ENCODE data around the gene LHX4. TPM values are rescaled to one million over a fixed set of nuclear protein-coding genes. Genes with fewer than 3 reads are reported as not detected.

LHX4 gene
- total and polyA plus RNA-seq, 2 of the 4 experiments (the other 2 are of a cell fraction), result 0.05 to 0.18 TPM

- no peak overlapping the region for H3K9ac ChIP-seq (ENCODE audit: low read depth, low read length)
- no peak overlapping the region for H3K27ac ChIP-seq (ENCODE audit: insufficient read depth, low read length)
- H2AK5ac ChIP-seq (ENCODE audit: low read depth, low read length), result no peak overlapping the region
- no peak overlapping the region for H2BK15ac ChIP-seq (ENCODE audit: low read depth, low read length)
- no peak overlapping the region for H3K14ac ChIP-seq (replicated peaks; ENCODE audit: low read depth, low read length)
- H2BK20ac ChIP-seq (ENCODE audit: low read depth, low read length), result no peak overlapping the region
- in situ Hi-C loops (cut with MboI; ENCODE audit: low sequenced_read_pairs), result no loop called here
- H3K18ac ChIP-seq (ENCODE audit: low read depth, low read length), result no peak overlapping the region
- H3K79me1 ChIP-seq (ENCODE audit: low read depth in 1 of 2, low read length in 2 of 2), result no peaks in the 10 kb centered on the region
- no peak overlapping the region for H4K91ac ChIP-seq (ENCODE audit: insufficient read depth, low read depth, low read length)
- H3K9me3 ChIP-seq (ENCODE audit: control insufficient read depth, insufficient read depth, low read length), result peaks cover 9% of the 10 kb centered on the region
- no peak for ATAC-seq (ENCODE audit: low read depth)
- BruUV-seq (replicated peaks), result no TSS peak
- ChIA-PET CTCF (no interaction called here), POLR2A (ENCODE audit: unreplicated experiment) (no interaction called here)
- H3K4me2 ChIP-seq (ENCODE audit: low read depth, low read length), result no peak overlapping the region
- no peak overlapping the region for H4K8ac ChIP-seq (ENCODE audit: low read depth in 2 of 2, low read length in 2 of 2)
- dilution Hi-C loops (cut with HindIII; ENCODE audit: low sequenced_read_pairs, unreplicated experiment), result no loop called here
- H2BK5ac ChIP-seq (ENCODE audit: low read depth, low read length, poor library complexity, severe bottlenecking), result no peak overlapping the region
- H3K36me3 ChIP-seq (ENCODE audit: control insufficient read depth, insufficient read depth, low read length), result no peaks in the 10 kb centered on the region
- no peak overlapping the region for H3K4me3 ChIP-seq (ENCODE audit: insufficient read depth, low read depth, low read length)
- H3K9me1 ChIP-seq (ENCODE audit: insufficient read depth, low read length), result no peaks in the 10 kb centered on the region
- no CpG with 5 or more reads among the region's 7 CpGs for WGBS, 2 experiments (ENCODE audit: extremely low coverage in 2 of 2, insufficient read length in 1 of 2)
- no peak overlapping the region for H4K5ac ChIP-seq (ENCODE audit: low read depth, low read length)
- TF ChIP-seq CHD1 (IDR thresholded peaks at IDR 0.05; ENCODE audit: low read depth, low read length) (no peak), BHLHE40 (IDR thresholded peaks at IDR 0.05; ENCODE audit: low read depth, low read length) (no peak), RAD21 (IDR thresholded peaks at IDR 0.05; ENCODE audit: low read length) (no peak), MXI1 (IDR thresholded peaks at IDR 0.05; ENCODE audit: borderline replicate concordance, low read depth, low read length) (no peak), RCOR1 (IDR thresholded peaks at IDR 0.05; ENCODE audit: insufficient replicate concordance, low read length) (no peak), MAFK (IDR thresholded peaks at IDR 0.05; ENCODE audit: low read depth, low read length) (no peak), RFX5 (IDR thresholded peaks at IDR 0.05; ENCODE audit: low read depth, low read length) (no peak), CEBPB (IDR thresholded peaks at IDR 0.05; ENCODE audit: low read depth, low read length) (no peak), FOS (IDR thresholded peaks at IDR 0.05; ENCODE audit: low read depth, low read length) (no peak), POLR2A (IDR thresholded peaks at IDR 0.05; ENCODE audit: low read depth, low read length) (no peak), SMC3 (IDR thresholded peaks at IDR 0.05; ENCODE audit: low read depth, low read length) (no peak), MAZ (IDR thresholded peaks at IDR 0.05; ENCODE audit: borderline replicate concordance, low read depth, low read length) (no peak), NFE2L2 (IDR thresholded peaks at IDR 0.05; ENCODE audit: low read depth, low read length) (no peak)
- TF ChIP-seq, protein P1, sequence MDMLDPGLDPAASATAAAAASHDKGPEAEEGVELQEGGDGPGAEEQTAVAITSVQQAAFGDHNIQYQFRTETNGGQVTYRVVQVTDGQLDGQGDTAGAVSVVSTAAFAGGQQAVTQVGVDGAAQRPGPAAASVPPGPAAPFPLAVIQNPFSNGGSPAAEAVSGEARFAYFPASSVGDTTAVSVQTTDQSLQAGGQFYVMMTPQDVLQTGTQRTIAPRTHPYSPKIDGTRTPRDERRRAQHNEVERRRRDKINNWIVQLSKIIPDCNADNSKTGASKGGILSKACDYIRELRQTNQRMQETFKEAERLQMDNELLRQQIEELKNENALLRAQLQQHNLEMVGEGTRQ (IDR thresholded peaks at IDR 0.05; ENCODE audit: low read depth, low read length), result no peak
- TF ChIP-seq, protein P2, sequence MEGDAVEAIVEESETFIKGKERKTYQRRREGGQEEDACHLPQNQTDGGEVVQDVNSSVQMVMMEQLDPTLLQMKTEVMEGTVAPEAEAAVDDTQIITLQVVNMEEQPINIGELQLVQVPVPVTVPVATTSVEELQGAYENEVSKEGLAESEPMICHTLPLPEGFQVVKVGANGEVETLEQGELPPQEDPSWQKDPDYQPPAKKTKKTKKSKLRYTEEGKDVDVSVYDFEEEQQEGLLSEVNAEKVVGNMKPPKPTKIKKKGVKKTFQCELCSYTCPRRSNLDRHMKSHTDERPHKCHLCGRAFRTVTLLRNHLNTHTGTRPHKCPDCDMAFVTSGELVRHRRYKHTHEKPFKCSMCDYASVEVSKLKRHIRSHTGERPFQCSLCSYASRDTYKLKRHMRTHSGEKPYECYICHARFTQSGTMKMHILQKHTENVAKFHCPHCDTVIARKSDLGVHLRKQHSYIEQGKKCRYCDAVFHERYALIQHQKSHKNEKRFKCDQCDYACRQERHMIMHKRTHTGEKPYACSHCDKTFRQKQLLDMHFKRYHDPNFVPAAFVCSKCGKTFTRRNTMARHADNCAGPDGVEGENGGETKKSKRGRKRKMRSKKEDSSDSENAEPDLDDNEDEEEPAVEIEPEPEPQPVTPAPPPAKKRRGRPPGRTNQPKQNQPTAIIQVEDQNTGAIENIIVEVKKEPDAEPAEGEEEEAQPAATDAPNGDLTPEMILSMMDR (conservative IDR thresholded peaks at IDR 0.05; ENCODE audit: low read depth, low read length), result no peak
- TF ChIP-seq, protein P3, sequence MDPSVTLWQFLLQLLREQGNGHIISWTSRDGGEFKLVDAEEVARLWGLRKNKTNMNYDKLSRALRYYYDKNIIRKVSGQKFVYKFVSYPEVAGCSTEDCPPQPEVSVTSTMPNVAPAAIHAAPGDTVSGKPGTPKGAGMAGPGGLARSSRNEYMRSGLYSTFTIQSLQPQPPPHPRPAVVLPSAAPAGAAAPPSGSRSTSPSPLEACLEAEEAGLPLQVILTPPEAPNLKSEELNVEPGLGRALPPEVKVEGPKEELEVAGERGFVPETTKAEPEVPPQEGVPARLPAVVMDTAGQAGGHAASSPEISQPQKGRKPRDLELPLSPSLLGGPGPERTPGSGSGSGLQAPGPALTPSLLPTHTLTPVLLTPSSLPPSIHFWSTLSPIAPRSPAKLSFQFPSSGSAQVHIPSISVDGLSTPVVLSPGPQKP (IDR thresholded peaks at IDR 0.05; ENCODE audit: borderline replicate concordance, low read depth, low read length), result no peak
- no peak overlapping the region for H3K56ac ChIP-seq (ENCODE audit: extremely low read depth, insufficient read depth, low read length)
- no peak overlapping the region for H3K4ac ChIP-seq (ENCODE audit: low read depth, low read length)
- peaks cover 24% of the 10 kb centered on the region for H4K20me1 ChIP-seq (ENCODE audit: insufficient read depth, low read length)
- H3K27me3 ChIP-seq (ENCODE audit: control insufficient read depth, insufficient read depth, low read length), result peaks cover 84% of the 10 kb centered on the region
- intact Hi-C loops (cut with micrococcal nuclease), result no loop called here
- no peak overlapping the region for H2AK9ac ChIP-seq (replicated peaks; ENCODE audit: low read depth, low read length, poor library complexity)
- DNase-seq, result no peak
- H2BK120ac ChIP-seq (ENCODE audit: low read depth, low read length), result no peak overlapping the region
- H3K23ac ChIP-seq (ENCODE audit: low read depth, low read length), result no peak overlapping the region
- no peak overlapping the region for H2AFZ ChIP-seq (replicated peaks; ENCODE audit: low read length, poor library complexity)
- H3K4me1 ChIP-seq (ENCODE audit: control insufficient read depth, insufficient read depth, low read length), result no peaks in the 10 kb centered on the region; the same call in 1 of the 2 replicates
Observed at GRCh38 chr1:180238675-180239074, 8.6 kb downstream of the LHX4 start.

All from IMR-90 (cell line).